Tibial nerve (tissue), 4 donors: ENCODE data around the gene ACVR1B. TPM values are rescaled to one million over a fixed set of nuclear protein-coding genes. Genes with fewer than 3 reads are reported as not detected.

Experiments
- DNase-seq, 2 donors: peaks; one replicate each; pipeline ENCODE4 v3.0.0-alpha.2; 2019; ENCODE audit warnings: low spot score in 2 of 2
- H3K27ac ChIP-seq, 4 donors: fragments of 200-600 bp; sonication (generic) in 3 of 4; one replicate each; pipeline ENCODE4 v1.5.1; 2017 to 2019; ENCODE audit warnings: mild to moderate bottlenecking in 1 of 4
- H3K27me3 ChIP-seq, 2 donors: fragments of 200-600 bp; sonication (generic) in 1 of 2; one replicate each; pipeline versions ENCODE4 v1.5.1 to v1.6.0; 2017 to 2019
- H3K36me3 ChIP-seq, 3 donors: fragments of 200-600 bp; sonication (generic); one replicate each; pipeline ENCODE4 v1.5.1; 2018 to 2019
- H3K4me1 ChIP-seq, 4 donors: fragments of 200-600 bp; sonication (generic) in 3 of 4; one replicate each; pipeline ENCODE4 v1.5.1; 2017 to 2019
- H3K4me3 ChIP-seq, 4 donors: fragments of 200-600 bp; sonication (generic) in 3 of 4; one replicate each; pipeline ENCODE4 v1.5.1; 2017 to 2019; ENCODE audit warnings: mild to moderate bottlenecking in 1 of 4, moderate library complexity in 1 of 4
- H3K9me3 ChIP-seq, 4 donors: fragments of 200-600 bp; sonication (generic) in 3 of 4; one replicate each; pipeline ENCODE4 v1.5.1; 2017 to 2019
- CTCF ChIP-seq, 5 experiments: fragments of 200-600 bp in 3 of 5; fragments of 450-650 bp in 2 of 5; sonication (generic) in 3 of 5; IDR thresholded peaks; one replicate each; pipeline ENCODE4 v1.5.1; 2016 to 2019; ENCODE audit warnings: antibody characterized with exemption in 5 of 5, mild to moderate bottlenecking in 3 of 5, moderate library complexity in 2 of 5
- EP300 ChIP-seq, 2 donors: sonication (generic); formaldehyde crosslinking; IDR thresholded peaks; one replicate each; pipeline ENCODE4 v1.6.1; 2017; ENCODE audit warnings: antibody characterized with exemption in 2 of 2, mild to moderate bottlenecking in 1 of 2
- POLR2A ChIP-seq, 2 donors: fragments of 450-650 bp; IDR thresholded peaks; one replicate each; pipeline ENCODE4 v1.6.1; 2017; ENCODE audit warnings: antibody characterized with exemption in 2 of 2, mild to moderate bottlenecking in 2 of 2, moderate library complexity in 2 of 2
- WGBS, 2 donors: methylation state at CpG; one replicate each; pipeline ENCODE4 v1.1.5; 2018; 5-methylcytosine and 5-hydroxymethylcytosine counted together
- total RNA-seq, 4 donors: library from RNA; depleted of rRNA; stranded (reverse); fragments of >200 nt; gene quantifications; one replicate each; pipeline ENCODE4 v1.1.0, GENCODE V29; 2016

The ACVR1B gene
- total RNA-seq, 4 donors from 2014 or later = 11.6 to 19.8 (median 17.1) TPM

GRCh38 chr12:51953864-51954263 is 2.4 kb downstream of the ACVR1B start:
- Histone ChIP-seq H3K4me3 (no peak overlapping the region), H3K27me3 (no peaks in the 10 kb centered on the region), H3K36me3 (no peaks in the 10 kb centered on the region), H3K27ac (peak overlapping the region in 3 of 4 donors; percentile 93 to 97 (median 94)), H3K4me1 (peaks cover 0 to 53% (median 30%) of the 10 kb centered on the region in 4 donors), H3K9me3 (no peaks in the 10 kb centered on the region)
- WGBS, 2 donors = 12 to 16% methylated on average over 4 of the region's 4 CpGs
- no peak for DNase-seq
- no peak for TF ChIP-seq POLR2A (IDR thresholded peaks at IDR 0.05)
- TF ChIP-seq EP300 (IDR thresholded peaks at IDR 0.05) = no peak
- no peak for TF ChIP-seq CTCF (IDR thresholded peaks at IDR 0.05)

GRCh38 chr12:51954561-51955361 is 3.3 kb downstream of the ACVR1B start:
- TF ChIP-seq POLR2A (IDR thresholded peaks at IDR 0.05) = no peak
- no peak for TF ChIP-seq EP300 (IDR thresholded peaks at IDR 0.05)
- Histone ChIP-seq H3K4me3 (no peak overlapping the region), H3K27me3 (no peaks in the 10 kb centered on the region), H3K4me1 (peaks cover 0 to 62% (median 38%) of the 10 kb centered on the region in 4 donors), H3K27ac (peak overlapping the region in 3 of 4 donors; percentile 93 to 97 (median 94)), H3K9me3 (no peaks in the 10 kb centered on the region), H3K36me3 (no peaks in the 10 kb centered on the region)
- no peak for DNase-seq
- 53 to 63% methylated on average over 7 of the region's 7 CpGs for WGBS, 2 donors

- Histone ChIP-seq H3K27me3 (no peaks in the 10 kb centered on the region), H3K36me3 (no peaks in the 10 kb centered on the region), H3K27ac (no peak overlapping the region), H3K4me3 (no peak overlapping the region), H3K9me3 (no peaks in the 10 kb centered on the region), H3K4me1 (peaks cover 0 to 63% (median 38%) of the 10 kb centered on the region in 4 donors)
- no peak for DNase-seq
- 93 to 95% methylated on average over 1 of the region's 1 CpG for WGBS, 2 donors
- TF ChIP-seq POLR2A (IDR thresholded peaks at IDR 0.05) (no peak), CTCF (IDR thresholded peaks at IDR 0.05) (no peak), EP300 (IDR thresholded peaks at IDR 0.05) (no peak)
Measured at GRCh38 chr12:51955702-51956101, 4.2 kb downstream of the ACVR1B start.

GRCh38 chr12:51958542-51958941 is 7.0 kb downstream of the ACVR1B start:
- H3K4me3 ChIP-seq = no peak overlapping the region
- DNase-seq = no peak
- peaks cover 0 to 64% (median 34%) of the 10 kb centered on the region in 4 donors for H3K4me1 ChIP-seq
- H3K36me3 ChIP-seq = peaks cover 0 to 4% (median 0%) of the 10 kb centered on the region in 3 donors
- no peaks in the 10 kb centered on the region for H3K27me3 ChIP-seq
- 96 to 98% methylated on average over 13 of the region's 13 CpGs for WGBS, 2 donors
- no peaks in the 10 kb centered on the region for H3K9me3 ChIP-seq
- no peak overlapping the region for H3K27ac ChIP-seq
- TF ChIP-seq POLR2A (IDR thresholded peaks at IDR 0.05) = no peak
- TF ChIP-seq CTCF (IDR thresholded peaks at IDR 0.05) = no peak
- no peak for TF ChIP-seq EP300 (IDR thresholded peaks at IDR 0.05)

GRCh38 chr12:51959211-51959610 is 7.7 kb downstream of the ACVR1B start:
- no peak overlapping the region for H3K4me3 ChIP-seq
- peak in 1 of 2 donors; percentile 53 for DNase-seq
- H3K36me3 ChIP-seq = peaks cover 0 to 4% (median 0%) of the 10 kb centered on the region in 3 donors
- no peaks in the 10 kb centered on the region for H3K9me3 ChIP-seq
- TF ChIP-seq POLR2A (IDR thresholded peaks at IDR 0.05) = no peak
- peak in 1 of 2 donors; percentile 49 for TF ChIP-seq EP300 (IDR thresholded peaks at IDR 0.05)
- TF ChIP-seq CTCF (IDR thresholded peaks at IDR 0.05) = no peak
- H3K27me3 ChIP-seq = no peaks in the 10 kb centered on the region
- peaks cover 0 to 57% (median 28%) of the 10 kb centered on the region in 4 donors for H3K4me1 ChIP-seq
- peak overlapping the region in 1 of 4 donors; percentile 41 for H3K27ac ChIP-seq
- 27 to 63% methylated on average over 3 of the region's 3 CpGs for WGBS, 2 donors
